DOHH2 (cell line): ENCODE measurements around the gene ATG10.

Source experiments
- H3F3A ChIP-seq: fragments of 200-600 bp; sonication (generic), shearing (Covaris generic); 2 replicates; pipeline ENCODE4 v1.6.0; 2016; ENCODE audit warnings: antibody characterized with exemption, mild to moderate bottlenecking; ENCODE audit not compliant: control insufficient read depth, insufficient read depth
- H3K27ac ChIP-seq: fragments of 200-600 bp; sonication (generic); 2 replicates; pipeline ENCODE4 v1.5.1; 2014; ENCODE audit warnings: low read depth, mild to moderate bottlenecking, low read length, moderate library complexity
- H3K27me3 ChIP-seq: fragments of 200-600 bp; sonication (generic); 2 replicates; pipeline ENCODE4 v1.6.1; 2014; ENCODE audit warnings: mild to moderate bottlenecking, low read length, mixed read lengths; ENCODE audit not compliant: control insufficient read depth
- H3K36me3 ChIP-seq: fragments of 200-600 bp; sonication (generic); 2 replicates; pipeline ENCODE4 v1.6.1; 2014; ENCODE audit warnings: mild to moderate bottlenecking, low read length, moderate library complexity, mixed read lengths; ENCODE audit not compliant: control insufficient read depth
- H3K4me1 ChIP-seq: fragments of 200-600 bp; sonication (generic); 2 replicates; pipeline ENCODE4 v1.6.1; 2014; ENCODE audit warnings: mild to moderate bottlenecking, low read length, mixed read lengths; ENCODE audit not compliant: control insufficient read depth
- H3K4me2 ChIP-seq: fragments of 200-600 bp; sonication (generic); 2 replicates; pipeline ENCODE4 v1.6.0; 2014; ENCODE audit warnings: mild to moderate bottlenecking, low read length, moderate library complexity
- H3K4me3 ChIP-seq: fragments of 200-600 bp; sonication (generic); 2 replicates; pipeline ENCODE4 v1.5.1; 2014; ENCODE audit warnings: mild to moderate bottlenecking, low read length, mixed read lengths
- H3K79me2 ChIP-seq: fragments of 200-600 bp; sonication (generic); 2 replicates; pipeline ENCODE4 v1.6.1; 2014; ENCODE audit warnings: mild to moderate bottlenecking, low read length, mixed read lengths; ENCODE audit not compliant: control insufficient read depth
- H3K9me2 ChIP-seq: fragments of 200-600 bp; sonication (generic); replicated peaks from 2 replicates; pipeline ENCODE4 v1.6.1; 2014; ENCODE audit warnings: mild to moderate bottlenecking, low read length, mixed read lengths; ENCODE audit not compliant: control insufficient read depth
- H3K9me3 ChIP-seq: fragments of 200-600 bp; sonication (generic); 2 replicates; pipeline ENCODE4 v1.6.1; 2014; ENCODE audit warnings: antibody characterized with exemption, low read length, mixed read lengths; ENCODE audit not compliant: control insufficient read depth, insufficient read depth
- H4K20me1 ChIP-seq: fragments of 200-600 bp; sonication (generic); 2 replicates; pipeline ENCODE4 v1.6.0; 2014; ENCODE audit warnings: low read depth, mild to moderate bottlenecking, antibody characterized with exemption, low read length, moderate library complexity; ENCODE audit not compliant: control insufficient read depth, insufficient read depth
- CTCF ChIP-seq: fragments of 200-600 bp; sonication (generic); IDR thresholded peaks from one replicate; pipeline ENCODE4 v1.5.1; 2014; ENCODE audit warnings: antibody characterized with exemption, mild to moderate bottlenecking, low read depth, low read length; ENCODE audit not compliant: poor library complexity, severe bottlenecking
- EZH2phosphoT487 ChIP-seq: fragments of 200-600 bp; sonication (generic); IDR thresholded peaks from 2 replicates; pipeline ENCODE4 v1.6.1; 2017; ENCODE audit warnings: borderline replicate concordance, mild to moderate bottlenecking, antibody characterized with exemption, low read length, moderate library complexity, mixed read lengths

ATG10 gene

GRCh38 chr5:82155305-82155704, 183.5 kb downstream of the ATG10 start:
- TF ChIP-seq EZH2phosphoT487 (no peak), CTCF (no peak)
- no peak overlapping the region for H3K27ac ChIP-seq
- no peaks in the 10 kb centered on the region for H3K36me3 ChIP-seq
- H3K9me3 ChIP-seq, result no peaks in the 10 kb centered on the region
- no peaks in the 10 kb centered on the region for H3K27me3 ChIP-seq
- no peak overlapping the region for H3K4me3 ChIP-seq
- no peak overlapping the region for H3K4me2 ChIP-seq
- H3K79me2 ChIP-seq, result no peaks in the 10 kb centered on the region
- no peaks in the 10 kb centered on the region for H4K20me1 ChIP-seq
- H3F3A ChIP-seq, result no peaks in the 10 kb centered on the region
- no peaks in the 10 kb centered on the region for H3K4me1 ChIP-seq
- no peaks in the 10 kb centered on the region for H3K9me2 ChIP-seq

- Histone ChIP-seq H3K79me2 (no peaks in the 10 kb centered on the region), H3F3A (no peaks in the 10 kb centered on the region), H3K9me3 (no peaks in the 10 kb centered on the region), H3K36me3 (no peaks in the 10 kb centered on the region), H3K27me3 (no peaks in the 10 kb centered on the region), H3K27ac (no peak overlapping the region), H3K4me1 (no peaks in the 10 kb centered on the region), H3K4me3 (no peak overlapping the region), H3K9me2 (no peaks in the 10 kb centered on the region), H3K4me2 (no peak overlapping the region), H4K20me1 (no peaks in the 10 kb centered on the region)
- TF ChIP-seq EZH2phosphoT487, result no peak
- TF ChIP-seq CTCF, result no peak
Measured at GRCh38 chr5:82156874-82157273, 185.1 kb downstream of the ATG10 start.

- TF ChIP-seq EZH2phosphoT487 (no peak), CTCF (no peak)
- H3K4me3 ChIP-seq, result no peak overlapping the region
- no peak overlapping the region for H3K4me2 ChIP-seq
- no peaks in the 10 kb centered on the region for H3K36me3 ChIP-seq
- no peaks in the 10 kb centered on the region for H3K79me2 ChIP-seq
- no peak overlapping the region for H3K27ac ChIP-seq
- H4K20me1 ChIP-seq, result no peaks in the 10 kb centered on the region
- no peaks in the 10 kb centered on the region for H3K9me2 ChIP-seq
- H3F3A ChIP-seq, result no peaks in the 10 kb centered on the region
- no peaks in the 10 kb centered on the region for H3K4me1 ChIP-seq
- H3K9me3 ChIP-seq, result no peaks in the 10 kb centered on the region
- no peaks in the 10 kb centered on the region for H3K27me3 ChIP-seq
Measured at GRCh38 chr5:82158755-82159413, 187.1 kb downstream of the ATG10 start.

GRCh38 chr5:82160948-82161347, 189.1 kb downstream of the ATG10 start:
- Histone ChIP-seq H3K9me2 (no peaks in the 10 kb centered on the region), H3K79me2 (no peaks in the 10 kb centered on the region), H3K27ac (no peak overlapping the region), H3K4me3 (no peak overlapping the region), H3K36me3 (no peaks in the 10 kb centered on the region), H4K20me1 (no peaks in the 10 kb centered on the region), H3K9me3 (no peaks in the 10 kb centered on the region), H3K4me1 (peaks cover 5% of the 10 kb centered on the region), H3F3A (no peaks in the 10 kb centered on the region), H3K27me3 (no peaks in the 10 kb centered on the region), H3K4me2 (no peak overlapping the region)
- TF ChIP-seq CTCF (no peak), EZH2phosphoT487 (no peak)
